Erythroblast (primary cell): ENCODE results near the gene P3H2.

Experiments
- GATA1 ChIP-seq: IDR thresholded peaks from 2 replicates; pipeline ENCODE4 v1.6.1; 2011; ENCODE audit warnings: low read depth, mild to moderate bottlenecking, control low read depth, low read length, moderate library complexity
- POLR2A ChIP-seq: IDR thresholded peaks from 2 replicates; pipeline ENCODE4 v1.6.1; 2011; ENCODE audit warnings: mild to moderate bottlenecking, low read length

DNA sequence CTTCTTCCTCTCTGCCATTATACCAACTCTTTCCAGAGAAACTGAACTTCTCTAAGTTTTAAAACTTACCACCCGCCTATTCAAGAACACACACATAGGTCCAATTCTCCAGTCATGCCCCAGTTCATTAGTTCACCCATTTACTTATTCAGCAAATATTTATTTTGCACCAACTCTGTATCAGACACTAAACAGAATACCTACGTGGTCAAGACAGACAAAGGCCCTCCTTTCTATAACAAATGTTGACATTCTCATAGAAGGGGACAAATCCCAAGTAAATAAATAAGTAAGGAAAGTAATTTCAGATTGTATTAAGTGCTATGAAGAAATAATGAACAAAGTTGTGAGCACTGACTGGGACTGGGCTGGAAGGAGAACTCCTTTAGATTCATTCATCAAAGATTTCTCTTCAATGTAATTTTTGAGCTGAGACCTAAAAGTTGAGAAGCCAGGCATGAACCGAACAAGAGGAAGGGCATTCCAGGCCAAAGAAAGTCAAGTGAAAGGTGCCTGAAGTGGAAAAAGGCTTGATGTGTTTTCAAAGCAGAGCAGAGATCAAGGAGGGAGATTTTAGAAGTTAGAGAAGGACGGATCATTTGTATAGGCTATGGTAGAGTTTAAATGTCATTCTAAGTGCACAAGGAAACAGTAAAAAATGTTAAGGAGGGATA is 120.4 kb downstream of the P3H2 start:
- TF ChIP-seq POLR2A (no peak), GATA1 (no peak)
